Liver (tissue), 9 donors: Measurements from ENCODE around the gene WDR3. TPM values are rescaled to one million over a fixed set of nuclear protein-coding genes. Genes with fewer than 3 reads are reported as not detected.

ENCODE experiments used
- DNase-seq: peaks from one replicate; pipeline ENCODE4 v3.0.0-alpha.2; 2017; ENCODE audit warnings: low spot score
- H3K27ac ChIP-seq, 2 donors: one replicate each; pipeline ENCODE4 v1.7.0; 2013; ENCODE audit warnings: inconsistent platforms in 2 of 2, low read length in 2 of 2, control low read depth in 1 of 2, low read depth in 1 of 2, mild to moderate bottlenecking in 1 of 2
- H3K27me3 ChIP-seq, 4 donors: one replicate each; pipeline versions ENCODE4 v1.6.1 to v1.7.0; 2013; ENCODE audit warnings: low read length in 3 of 4, inconsistent platforms in 1 of 4, mild to moderate bottlenecking in 1 of 4, moderate library complexity in 1 of 4; ENCODE audit not compliant: control insufficient read depth in 4 of 4, insufficient read depth in 4 of 4
- H3K36me3 ChIP-seq, 4 donors: one replicate each; pipeline versions ENCODE4 v1.6.1 to v1.7.0; 2013; ENCODE audit warnings: low read length in 3 of 4, mild to moderate bottlenecking in 3 of 4, low read depth in 1 of 4, moderate library complexity in 1 of 4; ENCODE audit not compliant: control insufficient read depth in 4 of 4, insufficient read depth in 3 of 4
- H3K4me1 ChIP-seq, 4 donors: one replicate each; pipeline versions ENCODE4 v1.6.1 to v1.7.0; 2013; ENCODE audit warnings: low read length in 3 of 4, mild to moderate bottlenecking in 3 of 4, moderate library complexity in 1 of 4; ENCODE audit not compliant: control insufficient read depth in 4 of 4, insufficient read depth in 4 of 4
- H3K4me3 ChIP-seq, 3 donors: one replicate each; pipeline versions ENCODE4 v1.6.1 to v1.7.0; 2013; ENCODE audit warnings: low read length in 3 of 3, control low read depth in 1 of 3, low read depth in 1 of 3, mild to moderate bottlenecking in 1 of 3
- H3K9ac ChIP-seq, 2 donors: one replicate each; pipeline ENCODE4 v1.7.0; 2013; ENCODE audit warnings: low read length in 2 of 2, mild to moderate bottlenecking in 2 of 2, moderate library complexity in 2 of 2, control low read depth in 1 of 2, low read depth in 1 of 2
- H3K9me3 ChIP-seq, 4 donors: one replicate each; pipeline versions ENCODE4 v1.6.1 to v1.7.0; 2013; ENCODE audit warnings: low read length in 3 of 4; ENCODE audit not compliant: control insufficient read depth in 4 of 4
- CTCF ChIP-seq: fragments of 150-350 bp; IDR thresholded peaks from 2 replicates; pipeline ENCODE4 v1.5.1; 2017; ENCODE audit warnings: improper control_type of control experiment, low read depth, low read length; ENCODE audit not compliant: missing input control
- EGR1 ChIP-seq, 2 donors: IDR thresholded peaks; 2 replicates each; pipeline ENCODE4 v1.6.1; 2016 to 2018; ENCODE audit warnings: antibody characterized with exemption in 2 of 2, low read depth in 2 of 2
- FOXA2 ChIP-seq: IDR thresholded peaks from 2 replicates; pipeline ENCODE4 v1.6.1; 2016; ENCODE audit warnings: antibody characterized with exemption
- GABPA ChIP-seq, 2 donors: IDR thresholded peaks in 1 of 2; conservative IDR thresholded peaks in 1 of 2; 2 replicates each; pipeline ENCODE4 v1.6.1; 2016; ENCODE audit warnings: antibody characterized with exemption in 2 of 2, mild to moderate bottlenecking in 1 of 2, moderate library complexity in 1 of 2
- HNF4A ChIP-seq, 2 donors: conservative IDR thresholded peaks; 2 replicates each; pipeline ENCODE4 v1.6.1; 2016; ENCODE audit warnings: antibody characterized with exemption in 2 of 2, mild to moderate bottlenecking in 2 of 2
- HNF4G ChIP-seq: IDR thresholded peaks from 2 replicates; pipeline ENCODE4 v1.6.1; 2016; ENCODE audit warnings: antibody characterized with exemption
- JUND ChIP-seq, 2 donors: IDR thresholded peaks; 2 replicates each; pipeline ENCODE4 v1.6.1; 2016; ENCODE audit warnings: antibody characterized with exemption in 2 of 2
- MAX ChIP-seq: IDR thresholded peaks from 2 replicates; pipeline ENCODE4 v1.6.1; 2016; ENCODE audit warnings: antibody characterized with exemption
- NR2F2 ChIP-seq: IDR thresholded peaks from 2 replicates; pipeline ENCODE4 v1.6.1; 2016; ENCODE audit warnings: antibody characterized with exemption
- RAD21 ChIP-seq, 2 donors: IDR thresholded peaks; 2 replicates each; pipeline ENCODE4 v1.6.1; 2016; ENCODE audit warnings: antibody characterized with exemption in 2 of 2, mild to moderate bottlenecking in 2 of 2
- REST ChIP-seq: IDR thresholded peaks from 2 replicates; pipeline ENCODE4 v1.6.1; 2016; ENCODE audit warnings: antibody characterized with exemption, mild to moderate bottlenecking
- SP1 ChIP-seq: IDR thresholded peaks from 2 replicates; pipeline ENCODE4 v1.6.1; 2018; ENCODE audit warnings: antibody characterized with exemption, mild to moderate bottlenecking
- TAF1 ChIP-seq: conservative IDR thresholded peaks from 2 replicates; pipeline ENCODE4 v1.6.1; 2016; ENCODE audit warnings: antibody characterized with exemption, mild to moderate bottlenecking
- YY1 ChIP-seq: IDR thresholded peaks from 2 replicates; pipeline ENCODE4 v1.6.1; 2016; ENCODE audit warnings: antibody characterized with exemption, mild to moderate bottlenecking
- ZBTB33 ChIP-seq: IDR thresholded peaks from 2 replicates; pipeline ENCODE4 v1.6.1; 2016; ENCODE audit warnings: antibody characterized with exemption
- WGBS: extraction: QIAGEN DNeasy Blood & Tissue Kit; methylation state at CpG from one replicate; pipeline ENCODE4 v1.1.7; 2013; 5-methylcytosine and 5-hydroxymethylcytosine counted together
- polyA plus RNA-seq, 2 donors: library from polyadenylated mRNA; stranded (reverse) in 1 of 2; unstranded in 1 of 2; fragments of 200-250 nt in 1 of 2; fragments of >200 nt in 1 of 2; fragmentation: Nextera tagmentation in 1 of 2; extraction: Ambion mirVana in 1 of 2; gene quantifications; one replicate each; pipeline versions ENCODE4 v1.2.1 to v1.2.3, GENCODE V29; 2013 to 2015
- total RNA-seq, 2 donors: library from RNA; depleted of rRNA; stranded (reverse); fragments of >200 nt; gene quantifications; one replicate each; pipeline ENCODE4 v1.2.3, GENCODE V29; 2014
- donor health status: healthy.
- donor health status: healthy.
- donor health status: healthy.
- donor health status: healthy.
- donor health status: healthy.

Gene WDR3
- total and polyA plus RNA-seq, 4 donors: 4.4 to 24.5 (median 11.5) TPM

- TF ChIP-seq ZBTB33: no peak
- TF ChIP-seq MAX: no peak
Observed at GRCh38 chr1:117892512-117892911, 37.0 kb upstream of the WDR3 start (continued).

GRCh38 chr1:117894078-117894477, 35.5 kb upstream of the WDR3 start:
- DNase-seq: no peak
- no peak overlapping the region for H3K27ac ChIP-seq
- no peak overlapping the region for H3K9ac ChIP-seq
- H3K9me3 ChIP-seq: no peaks in the 10 kb centered on the region
- no peak overlapping the region for H3K4me3 ChIP-seq
- H3K27me3 ChIP-seq: no peaks in the 10 kb centered on the region
- TF ChIP-seq JUND (IDR thresholded peaks at IDR 0.05) (no peak), CTCF (no peak), HNF4G (no peak), FOXA2 (no peak), TAF1 (no peak), GABPA (IDR thresholded peaks at IDR 0.05 in 1 of 2, conservative IDR thresholded peaks at IDR 0.05 in 1 of 2) (no peak), REST (no peak), EGR1 (IDR thresholded peaks at IDR 0.05; ENCODE audit: low read depth in 2 of 2) (no peak), RAD21 (IDR thresholded peaks at IDR 0.05) (no peak), SP1 (no peak), HNF4A (conservative IDR thresholded peaks at IDR 0.05) (no peak), NR2F2 (no peak), YY1 (no peak)
- H3K4me1 ChIP-seq: peaks cover 0 to 9% (median 6%) of the 10 kb centered on the region in 4 donors
- WGBS: 90% methylated on average over 1 of the region's 1 CpG
- H3K36me3 ChIP-seq: peaks cover 3 to 30% (median 23%) of the 10 kb centered on the region in 4 donors
